ENCODE data around the gene CBX2.

Gene CBX2

GRCh38 chr17:79789943-79790804 lies 12.2 kb downstream of the CBX2 start:
- DNase-seq, result peak in 1 of 2 experiments; percentile 47

GRCh38 chr17:79790805-79791734 lies 13.1 kb downstream of the CBX2 start:
- DNase-seq, result no peak

- DNase-seq, result no peak
Observed at GRCh38 chr17:79791735-79792161, 13.8 kb downstream of the CBX2 start.

- no peak for DNase-seq
Observed at GRCh38 chr17:79792341-79792871, 14.5 kb downstream of the CBX2 start.

- DNase-seq, result no peak
Observed at GRCh38 chr17:79792984-79793923, 15.3 kb downstream of the CBX2 start.

GRCh38 chr17:79793924-79794304 lies 16.0 kb downstream of the CBX2 start:
- DNase-seq, result no peak

GRCh38 chr17:79794659-79795511 lies 16.9 kb downstream of the CBX2 start:
- DNase-seq, result no peak

GRCh38 chr17:79795795-79796443 lies 18.0 kb downstream of the CBX2 start:
- DNase-seq, result no peak

- no peak for DNase-seq
Observed at GRCh38 chr17:79796444-79796762, 18.5 kb downstream of the CBX2 start.

GRCh38 chr17:79796763-79797491 lies 19.0 kb downstream of the CBX2 start, which contains the start of gene CBX8:
Gene CBX8, minus strand, starts transcription at chr17:79797077. Its CDS starts 79 bp downstream, at chr17:79796998.
- DNase-seq, result peak; percentile 99 to 100

GRCh38 chr17:79797492-79798298 lies 19.7 kb downstream of the CBX2 start:
- no peak for DNase-seq

GRCh38 chr17:79798299-79799173 lies 20.6 kb downstream of the CBX2 start:
- DNase-seq, result no peak

- no peak for DNase-seq
Observed at GRCh38 chr17:79799174-79799537, 21.2 kb downstream of the CBX2 start.

GRCh38 chr17:79799538-79800324 lies 21.8 kb downstream of the CBX2 start:
- DNase-seq, result no peak

- peak; percentile 53 to 58 for DNase-seq
Observed at GRCh38 chr17:79800325-79801155, 22.6 kb downstream of the CBX2 start.

All from activated CD4-positive, alpha-beta T cell treated with anti-CD3 and anti-CD28 coated beads, Interleukin-2, amount 50 U/mL, for 48 hours (primary cell).